HUES48 (cell line): Measurements from ENCODE around the gene NXN.
"Not testable (repeated sequence)": the region's sequence is repeated elsewhere in the genome, so short reads cannot be mapped to it uniquely, and the experiment has no call there.

Experiments used
- H3K27ac ChIP-seq: one replicate; pipeline ENCODE4 v1.7.0; 2013; ENCODE audit warnings: low read depth, low read length, inconsistent platforms
- H3K27me3 ChIP-seq: 2 replicates; pipeline ENCODE4 v1.6.1; 2013; ENCODE audit warnings: mild to moderate bottlenecking, low read length; ENCODE audit not compliant: control insufficient read depth, insufficient read depth
- H3K36me3 ChIP-seq: 2 replicates; pipeline ENCODE4 v1.6.1; 2013; ENCODE audit warnings: low read length; ENCODE audit not compliant: control insufficient read depth, insufficient read depth
- H3K4me1 ChIP-seq: 2 replicates; pipeline ENCODE4 v1.6.1; 2013; ENCODE audit warnings: mild to moderate bottlenecking, low read length; ENCODE audit not compliant: control insufficient read depth, insufficient read depth
- H3K4me3 ChIP-seq: 2 replicates; pipeline ENCODE4 v1.5.1; 2013; ENCODE audit warnings: mild to moderate bottlenecking, low read depth, low read length
- H3K9ac ChIP-seq: 2 replicates; pipeline ENCODE4 v1.6.1; 2013; ENCODE audit warnings: mild to moderate bottlenecking, low read depth, low read length, moderate library complexity
- H3K9me3 ChIP-seq: 2 replicates; pipeline ENCODE4 v1.6.1; 2013; ENCODE audit warnings: low read length; ENCODE audit not compliant: control insufficient read depth, insufficient read depth

Gene NXN

GRCh38 chr17:881778-882177 is 97.8 kb downstream of the NXN start:
- Histone ChIP-seq H3K4me1 (peaks cover 26% of the 10 kb centered on the region), H3K36me3 (no peaks in the 10 kb centered on the region)

DNA sequence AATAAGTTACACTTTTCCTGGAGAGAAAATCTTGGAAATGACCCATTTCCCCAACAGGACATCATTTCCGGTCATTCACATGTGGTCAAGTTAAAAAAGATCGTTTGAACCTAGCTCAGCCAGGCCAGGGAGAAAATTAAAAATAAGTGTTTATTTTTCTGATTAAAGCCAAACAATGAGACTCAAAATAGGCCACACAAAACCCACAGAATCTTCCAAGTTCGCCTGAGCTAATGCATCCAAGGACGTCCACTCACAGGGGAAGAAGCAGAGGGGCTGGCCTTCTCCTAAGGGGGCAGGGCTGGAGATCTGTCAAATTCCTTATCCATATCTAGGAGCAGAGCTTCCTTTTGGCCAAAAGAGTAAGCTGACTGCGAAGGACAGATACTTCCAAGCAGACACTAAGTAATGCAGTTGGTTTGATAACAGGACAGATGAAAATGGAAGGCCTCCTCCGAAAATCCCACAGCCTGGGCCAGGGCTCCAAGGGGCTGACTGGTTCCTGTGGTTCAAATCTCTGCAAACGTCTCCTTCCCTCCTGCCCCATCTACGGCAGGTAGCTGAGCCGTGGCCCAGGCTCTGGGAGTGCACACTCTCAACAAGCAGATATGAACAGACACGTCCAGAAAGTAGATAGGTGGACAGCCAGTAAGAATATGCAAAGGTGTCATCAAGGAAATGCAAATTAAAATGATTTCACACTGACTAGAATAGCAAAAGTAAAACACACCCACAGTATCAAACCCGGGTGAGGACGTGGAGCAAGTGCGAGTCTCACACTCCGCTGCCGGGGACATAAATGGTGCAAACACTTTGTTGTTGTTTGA is 98.9 kb downstream of the NXN start:
- Histone ChIP-seq H3K9me3 (no peaks in the 10 kb centered on the region), H3K4me3 (no peak overlapping the region), H3K9ac (no peak overlapping the region), H3K4me1 (peaks cover 26% of the 10 kb centered on the region), H3K27me3 (no peaks in the 10 kb centered on the region), H3K36me3 (no peaks in the 10 kb centered on the region), H3K27ac (peak overlapping the region; percentile 76)

More at GRCh38 chr17:881778-882177, 97.8 kb downstream of the NXN start:
- Histone ChIP-seq H3K9me3 (no peaks in the 10 kb centered on the region), H3K27ac (no peak overlapping the region), H3K27me3 (no peaks in the 10 kb centered on the region), H3K4me3 (no peak overlapping the region), H3K9ac (no peak overlapping the region)

DNA sequence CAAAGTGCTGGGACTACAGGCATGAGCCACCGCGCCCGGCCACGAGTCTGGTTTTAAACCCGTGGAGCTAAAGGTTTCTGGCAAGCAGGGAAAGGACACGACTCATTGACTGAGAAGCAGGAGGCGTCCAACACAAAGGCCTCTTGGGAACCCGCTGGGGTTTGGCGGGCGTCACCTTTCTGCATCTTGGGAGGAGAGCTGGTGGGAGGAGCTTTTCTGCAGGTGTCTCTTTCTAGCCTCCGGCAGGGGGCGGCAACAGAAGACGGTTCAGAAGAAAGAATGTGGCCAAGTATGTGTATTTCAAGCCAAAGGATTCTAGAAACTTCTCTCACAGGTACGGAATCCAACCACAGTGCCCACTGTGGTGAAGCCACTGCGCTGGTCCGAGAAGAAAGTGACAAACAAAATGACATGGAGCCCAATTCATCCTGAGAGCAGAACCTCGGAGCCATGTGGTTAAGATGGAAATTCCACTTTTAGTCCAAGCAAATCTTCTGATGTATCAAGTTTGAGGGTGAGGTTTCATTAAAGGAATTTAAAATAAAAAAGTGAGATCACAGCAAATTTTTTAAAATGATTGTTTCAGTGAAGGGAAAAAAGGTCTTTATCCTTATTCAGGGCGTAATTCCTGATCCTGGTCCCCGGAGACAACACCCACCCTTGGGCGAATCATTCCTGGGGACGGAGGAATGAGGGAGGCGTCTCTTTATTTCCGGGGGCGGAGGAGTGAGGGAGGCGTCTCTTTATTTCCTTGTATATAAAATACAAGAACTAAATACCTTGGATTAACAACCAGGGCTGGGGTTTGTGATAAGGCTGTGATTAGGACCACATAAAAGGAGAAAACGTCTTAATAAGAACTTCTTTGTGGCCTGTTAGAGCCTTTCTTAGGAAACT is 99.8 kb downstream of the NXN start:
- Histone ChIP-seq H3K27ac (peak overlapping the region; percentile 78), H3K4me3 (no peak overlapping the region), H3K36me3 (no peaks in the 10 kb centered on the region), H3K9ac (no peak overlapping the region), H3K9me3 (no peaks in the 10 kb centered on the region), H3K4me1 (peaks cover 26% of the 10 kb centered on the region), H3K27me3 (no peaks in the 10 kb centered on the region)

DNA sequence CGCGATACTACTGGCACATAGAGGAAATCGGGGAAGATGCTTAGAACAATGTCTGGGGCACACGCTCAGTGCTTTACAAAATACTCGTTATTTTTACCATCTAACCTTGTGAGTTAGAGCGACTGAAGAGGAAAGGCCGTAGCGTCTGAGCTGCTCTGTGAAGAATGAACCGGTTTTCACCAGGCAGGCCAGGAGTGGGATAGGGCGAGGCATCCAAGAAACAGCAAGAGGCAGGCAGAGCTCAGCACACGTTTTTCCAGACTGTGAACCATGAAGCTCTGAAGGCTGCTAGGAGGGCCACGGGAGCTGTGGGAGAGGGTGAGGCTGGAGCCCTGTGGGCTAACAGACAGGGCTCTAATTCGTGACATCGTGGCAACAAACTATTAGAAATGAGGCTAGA is 101.9 kb downstream of the NXN start:
- Histone ChIP-seq H3K9me3 (no peaks in the 10 kb centered on the region), H3K27me3 (no peaks in the 10 kb centered on the region), H3K4me3 (no peak overlapping the region), H3K9ac (0 out of 2 replicates have a peak overlapping the region, but pooled peaks have one; percentile 25), H3K36me3 (no peaks in the 10 kb centered on the region), H3K4me1 (peaks cover 19% of the 10 kb centered on the region), H3K27ac (no peak overlapping the region)

- Histone ChIP-seq H3K36me3 (no peaks in the 10 kb centered on the region), H3K27ac (no peak overlapping the region), H3K4me1 (peaks cover 19% of the 10 kb centered on the region), H3K27me3 (no peaks in the 10 kb centered on the region), H3K4me3 (no peak overlapping the region), H3K9me3 (no peaks in the 10 kb centered on the region), H3K9ac (no peak overlapping the region)
Measured at GRCh38 chr17:876272-876671, 103.3 kb downstream of the NXN start.

DNA sequence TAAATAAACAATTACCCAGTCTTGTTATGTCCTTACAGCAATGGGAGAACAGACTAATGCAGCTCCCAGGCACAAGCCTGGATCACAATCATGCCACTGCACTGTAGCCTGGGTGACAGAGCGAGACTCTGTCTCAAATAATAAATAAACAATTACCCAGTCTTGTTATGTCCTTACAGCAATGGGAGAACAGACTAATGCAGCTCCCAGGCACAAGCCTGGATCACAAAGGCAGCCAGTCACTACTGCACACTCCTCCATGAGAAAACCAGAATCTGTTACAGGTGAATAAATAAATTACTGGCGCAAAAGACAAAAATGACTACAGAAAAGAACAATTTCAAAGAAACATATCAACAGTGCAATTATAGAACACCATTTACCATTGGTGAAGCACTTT is 105.0 kb downstream of the NXN start:
- H3K9me3 ChIP-seq, H3K27me3 ChIP-seq, H3K27ac ChIP-seq, H3K9ac ChIP-seq, H3K4me3 ChIP-seq, H3K4me1 ChIP-seq, H3K36me3 ChIP-seq: not testable (repeated sequence)

DNA sequence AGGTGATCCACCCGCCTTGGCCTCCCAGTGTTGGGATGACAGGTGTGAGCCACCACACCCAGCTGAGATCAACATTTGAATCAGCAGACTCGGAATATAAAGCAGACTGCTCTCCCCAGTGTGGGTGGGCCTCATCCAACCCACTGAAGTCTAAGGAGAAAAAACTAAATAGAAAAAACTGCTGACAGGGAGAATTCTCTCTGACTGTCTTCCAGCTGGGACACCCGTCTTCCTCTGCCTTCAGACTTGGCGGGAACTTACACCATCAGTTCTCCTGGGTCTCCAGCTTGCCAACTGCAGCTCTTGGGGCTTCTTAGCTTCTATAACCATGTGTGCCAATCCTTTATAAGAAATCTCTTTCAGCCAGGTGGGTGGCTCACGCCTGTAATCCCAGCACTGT is 106.7 kb downstream of the NXN start:
- Histone ChIP-seq H3K27me3 (no peaks in the 10 kb centered on the region), H3K9ac (no peak overlapping the region)

GRCh38 chr17:871751-872519 is 107.6 kb downstream of the NXN start:
- no peak overlapping the region for H3K27ac ChIP-seq
- H3K27me3 ChIP-seq: no peaks in the 10 kb centered on the region
- H3K9ac ChIP-seq: no peak overlapping the region
- no peak overlapping the region for H3K4me3 ChIP-seq
- no peaks in the 10 kb centered on the region for H3K4me1 ChIP-seq
- no peaks in the 10 kb centered on the region for H3K9me3 ChIP-seq
- H3K36me3 ChIP-seq: no peaks in the 10 kb centered on the region

More for the DNA sequence above, 106.7 kb downstream of the NXN start:
- H3K36me3 ChIP-seq: no peaks in the 10 kb centered on the region
- H3K9me3 ChIP-seq: no peaks in the 10 kb centered on the region
- no peak overlapping the region for H3K4me3 ChIP-seq
- 0 out of 2 replicates have a peak, but pooled peaks cover 2% of the 10 kb centered on the region for H3K4me1 ChIP-seq
- H3K27ac ChIP-seq: no peak overlapping the region

- Histone ChIP-seq H3K9me3 (no peaks in the 10 kb centered on the region), H3K9ac (no peak overlapping the region), H3K36me3 (peaks cover 5% of the 10 kb centered on the region; the same call in 1 of the 2 replicates), H3K4me1 (no peaks in the 10 kb centered on the region), H3K27me3 (no peaks in the 10 kb centered on the region), H3K4me3 (no peak overlapping the region), H3K27ac (no peak overlapping the region)
Measured at GRCh38 chr17:869567-870525, 109.7 kb downstream of the NXN start.

GRCh38 chr17:869086-869485 is 110.5 kb downstream of the NXN start:
- H3K4me1 ChIP-seq: no peaks in the 10 kb centered on the region
- H3K9me3 ChIP-seq: no peaks in the 10 kb centered on the region
- H3K4me3 ChIP-seq: no peak overlapping the region
- peaks cover 5% of the 10 kb centered on the region; the same call in 1 of the 2 replicates for H3K36me3 ChIP-seq
- H3K27ac ChIP-seq: no peak overlapping the region
- no peak overlapping the region for H3K9ac ChIP-seq
- no peaks in the 10 kb centered on the region for H3K27me3 ChIP-seq
